HEK293T (cell line): ENCODE measurements around the gene MYLK2.

Source experiments
- CTCF ChIA-PET: fragments of 350-600 bp; formaldehyde crosslinking; extraction: SDS; loops from one replicate; lab custom pipeline; 2021; ENCODE audit warnings: antibody characterized with exemption, inconsistent platforms; lab: Yijun Ruan, JAX
- POLR2A ChIA-PET: fragments of 350-600 bp; formaldehyde crosslinking; extraction: SDS; loops from one replicate; lab custom pipeline; 2020; ENCODE audit warnings: antibody characterized with exemption, inconsistent platforms; lab: Yijun Ruan, JAX
- DNase-seq: peaks from one replicate; pipeline ENCODE4 v3.0.0; 2012; ENCODE audit warnings: mixed read lengths; ENCODE audit errors: extremely low spot score
- ARNT ChIP-seq: fragments of 450-650 bp; IDR thresholded peaks from 2 replicates; pipeline ENCODE4 v1.6.1; 2017; ENCODE audit warnings: mild to moderate bottlenecking
- BHLHE40 ChIP-seq: fragments of 450-650 bp; IDR thresholded peaks from 2 replicates; pipeline ENCODE4 v1.6.1; 2016; ENCODE audit warnings: mild to moderate bottlenecking, moderate library complexity, borderline replicate concordance
- CTBP1 ChIP-seq: fragments of 450-650 bp; IDR thresholded peaks from 2 replicates; pipeline ENCODE4 v1.6.1; 2016; ENCODE audit warnings: borderline replicate concordance
- ELF4 ChIP-seq: fragments of 450-650 bp; IDR thresholded peaks from 2 replicates; pipeline ENCODE4 v1.6.1; 2017; ENCODE audit warnings: antibody characterized with exemption
- FOXA1 ChIP-seq: fragments of 450-650 bp; IDR thresholded peaks from 2 replicates; pipeline ENCODE4 v1.6.1; 2016; ENCODE audit warnings: mild to moderate bottlenecking
- FOXK2 ChIP-seq: fragments of 450-650 bp; IDR thresholded peaks from 2 replicates; pipeline ENCODE4 v1.6.1; 2016; ENCODE audit warnings: mild to moderate bottlenecking
- FOXM1 ChIP-seq: fragments of 450-650 bp; IDR thresholded peaks from 2 replicates; pipeline ENCODE4 v1.6.1; 2017; ENCODE audit warnings: mild to moderate bottlenecking, borderline replicate concordance
- HDGF ChIP-seq: fragments of 450-650 bp; IDR thresholded peaks from 2 replicates; pipeline ENCODE4 v1.6.1; 2017; ENCODE audit warnings: antibody characterized with exemption, borderline replicate concordance
- L3MBTL2 ChIP-seq: fragments of 450-650 bp; conservative IDR thresholded peaks from 2 replicates; pipeline ENCODE4 v1.6.1; 2016; ENCODE audit warnings: mild to moderate bottlenecking
- LEF1 ChIP-seq: fragments of 450-650 bp; IDR thresholded peaks from 2 replicates; pipeline ENCODE4 v1.6.1; 2017; ENCODE audit warnings: mild to moderate bottlenecking, borderline replicate concordance
- NFRKB ChIP-seq: fragments of 450-650 bp; IDR thresholded peaks from 2 replicates; pipeline ENCODE4 v1.6.1; 2016; ENCODE audit warnings: mild to moderate bottlenecking, moderate library complexity
- SP1 ChIP-seq: fragments of 450-650 bp; IDR thresholded peaks from 2 replicates; pipeline ENCODE4 v1.6.1; 2017
- SUZ12 ChIP-seq: fragments of 450-650 bp; IDR thresholded peaks from 2 replicates; pipeline ENCODE4 v1.6.1; 2016; ENCODE audit warnings: mild to moderate bottlenecking
- TARDBP ChIP-seq: fragments of 450-650 bp; IDR thresholded peaks from 2 replicates; pipeline ENCODE4 v1.6.1; 2016
- ZNF384 ChIP-seq: fragments of 450-650 bp; IDR thresholded peaks from 2 replicates; pipeline ENCODE4 v1.6.1; 2016
- TF ChIP-seq, protein P1 (sequence below): fragments of 450-650 bp; IDR thresholded peaks from 2 replicates; pipeline ENCODE4 v1.6.1; 2016

Gene MYLK2

DNA sequence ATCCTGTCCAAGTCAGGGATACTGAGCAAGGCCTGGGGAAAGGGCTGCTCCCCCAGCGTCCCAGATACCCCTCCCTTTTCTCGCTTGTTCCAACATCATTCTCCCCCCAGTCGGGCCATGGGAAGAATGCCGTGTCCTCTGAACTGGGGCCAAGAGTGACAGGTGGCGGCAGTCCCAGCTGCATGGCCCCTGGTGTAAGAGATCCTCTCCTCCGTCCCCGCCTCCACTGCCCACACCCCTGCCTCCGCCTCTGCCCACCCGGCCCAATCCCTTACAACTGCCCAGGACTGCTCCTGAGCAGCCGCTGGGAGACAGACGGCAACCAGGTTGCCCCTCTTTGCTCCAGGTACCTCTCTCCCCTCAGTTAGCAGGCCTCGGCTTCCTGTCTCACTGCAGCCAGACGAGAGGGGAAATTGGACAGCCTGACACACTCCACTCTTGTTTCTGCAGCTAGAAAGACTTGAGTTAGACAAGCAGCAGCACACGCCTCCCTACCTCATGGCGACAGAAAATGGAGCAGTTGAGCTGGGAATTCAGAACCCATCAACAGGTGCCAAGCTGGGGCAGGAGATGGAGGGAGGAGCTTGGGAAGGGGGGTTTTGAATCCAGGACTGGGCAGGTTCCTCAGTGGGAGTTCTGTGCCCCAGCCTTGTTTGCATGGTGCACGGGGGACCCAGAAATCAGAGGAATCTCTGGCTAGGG is at the start of gene MYLK2:
TSS of gene MYLK2 (plus strand) at position 274 of the 702 bp plus-strand sequence. CDS start at position 499, 225 bp downstream.
- POLR2A ChIA-PET, result no interaction called here

GRCh38 chr20:31769681-31770080 is 49.5 kb upstream of the MYLK2 start:
- DNase-seq, result no peak
- TF ChIP-seq ELF4, result no peak
- no peak for TF ChIP-seq L3MBTL2
- TF ChIP-seq ARNT, result no peak
- no peak for TF ChIP-seq FOXM1
- TF ChIP-seq ZNF384, result no peak
- TF ChIP-seq SUZ12, result no peak
- no peak for TF ChIP-seq NFRKB
- no peak for TF ChIP-seq FOXK2
- no peak for TF ChIP-seq FOXA1
- no peak for TF ChIP-seq CTBP1
- no peak for TF ChIP-seq SP1
- TF ChIP-seq BHLHE40, result no peak
- no peak for TF ChIP-seq HDGF
- ChIA-PET POLR2A (no interaction called here), CTCF (no interaction called here)

More for the DNA sequence above, at the start of gene MYLK2:
- CTCF ChIA-PET, result interaction anchor here (1.5 kb wide), 1 partner anchor 212 kb away, joined by 3 read pairs; no protein-coding TSS in a partner anchor
- TF ChIP-seq, protein P1, sequence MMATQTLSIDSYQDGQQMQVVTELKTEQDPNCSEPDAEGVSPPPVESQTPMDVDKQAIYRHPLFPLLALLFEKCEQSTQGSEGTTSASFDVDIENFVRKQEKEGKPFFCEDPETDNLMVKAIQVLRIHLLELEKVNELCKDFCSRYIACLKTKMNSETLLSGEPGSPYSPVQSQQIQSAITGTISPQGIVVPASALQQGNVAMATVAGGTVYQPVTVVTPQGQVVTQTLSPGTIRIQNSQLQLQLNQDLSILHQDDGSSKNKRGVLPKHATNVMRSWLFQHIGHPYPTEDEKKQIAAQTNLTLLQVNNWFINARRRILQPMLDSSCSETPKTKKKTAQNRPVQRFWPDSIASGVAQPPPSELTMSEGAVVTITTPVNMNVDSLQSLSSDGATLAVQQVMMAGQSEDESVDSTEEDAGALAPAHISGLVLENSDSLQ, result no peak
- TF ChIP-seq LEF1 (no peak), FOXM1 (no peak), NFRKB (no peak), ELF4 (no peak), ZNF384 (no peak), SP1 (no peak), FOXA1 (no peak), BHLHE40 (no peak), ARNT (no peak), TARDBP (no peak), FOXK2 (no peak), SUZ12 (no peak), HDGF (no peak), CTBP1 (no peak), L3MBTL2 (no peak)
- DNase-seq, result no peak

DNA sequence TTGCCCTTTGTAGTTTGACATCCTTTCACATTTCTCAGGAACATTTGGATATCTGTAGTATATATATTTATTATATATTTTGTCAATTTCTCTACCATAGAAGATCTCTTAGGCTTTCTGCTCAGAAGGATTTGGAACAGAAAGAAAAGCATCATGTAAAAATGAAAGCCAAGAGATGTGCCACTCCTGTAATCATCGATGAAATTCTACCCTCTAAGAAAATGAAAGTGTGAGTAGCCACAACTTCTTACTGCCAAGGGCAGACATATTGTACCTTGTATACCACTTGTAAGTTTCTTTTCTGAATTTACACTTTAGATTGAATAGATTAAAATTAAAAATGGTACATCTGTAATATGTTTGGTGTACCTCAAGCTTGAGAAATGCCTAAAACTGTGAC is 48.9 kb upstream of the MYLK2 start:
- TF ChIP-seq SP1, result no peak
- TF ChIP-seq CTBP1, result no peak
- no peak for TF ChIP-seq ZNF384
- no peak for TF ChIP-seq NFRKB
- TF ChIP-seq BHLHE40, result no peak
- TF ChIP-seq LEF1, result no peak
- TF ChIP-seq TARDBP, result no peak
- no peak for TF ChIP-seq FOXA1
- TF ChIP-seq SUZ12, result no peak
- TF ChIP-seq HDGF, result no peak
- no peak for TF ChIP-seq FOXM1
- no peak for TF ChIP-seq L3MBTL2
- no peak for TF ChIP-seq ARNT
- no peak for TF ChIP-seq FOXK2
- no peak for TF ChIP-seq ELF4
- TF ChIP-seq, protein P1, result no peak
- ChIA-PET CTCF (no interaction called here), POLR2A (no interaction called here)
- no peak for DNase-seq

DNA sequence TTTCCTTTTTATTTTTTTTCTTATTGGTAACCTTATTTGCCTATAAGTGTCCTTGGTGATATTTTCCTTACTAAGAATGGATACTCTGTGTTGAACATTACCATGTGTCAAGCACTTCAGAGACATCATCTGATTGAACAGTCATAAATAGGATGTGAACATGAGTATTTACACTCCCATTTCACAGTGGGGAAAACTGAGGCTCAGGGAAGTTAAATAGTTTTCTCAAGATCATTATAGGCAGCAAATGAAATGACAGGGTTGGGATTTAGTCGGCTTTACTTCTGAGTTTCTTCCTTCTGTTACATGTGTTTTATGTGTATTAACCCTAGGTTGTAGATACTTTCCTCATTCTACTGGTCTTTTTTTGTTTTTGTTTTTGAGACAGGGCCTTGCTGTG is 44.7 kb upstream of the MYLK2 start:
- CTCF ChIA-PET, result no interaction called here
- DNase-seq, result no peak
- POLR2A ChIA-PET, result no interaction called here
- TF ChIP-seq BHLHE40 (no peak), TARDBP (no peak), ZNF384 (no peak), CTBP1 (no peak), L3MBTL2 (no peak), ARNT (no peak), FOXM1 (no peak)
- TF ChIP-seq, protein P1, result no peak

GRCh38 chr20:31780839-31781238 is 38.3 kb upstream of the MYLK2 start:
- CTCF ChIA-PET, result no interaction called here
- POLR2A ChIA-PET, result no interaction called here
- TF ChIP-seq, protein P1, result no peak
- TF ChIP-seq CTBP1, result no peak
- no peak for TF ChIP-seq L3MBTL2
- TF ChIP-seq ELF4, result no peak
- TF ChIP-seq ZNF384, result no peak
- no peak for TF ChIP-seq NFRKB
- no peak for TF ChIP-seq FOXM1
- no peak for TF ChIP-seq SP1
- TF ChIP-seq SUZ12, result no peak
- no peak for TF ChIP-seq ARNT
- TF ChIP-seq HDGF, result no peak
- TF ChIP-seq BHLHE40, result no peak
- TF ChIP-seq FOXA1, result no peak
- no peak for TF ChIP-seq TARDBP
- no peak for TF ChIP-seq FOXK2
- no peak for TF ChIP-seq LEF1
- DNase-seq, result no peak
